ENCODE data around the gene ESYT1.
A peak's percentile ranks its signal among the peaks of the same experiment; 100 is the strongest.

ESYT1 gene

GRCh38 chr12:56160193-56160763 is 32.2 kb downstream of the ESYT1 start:
- TF ChIP-seq CTCF (IDR thresholded peaks at IDR 0.05), result no peak
- Histone ChIP-seq H3K27ac (peak overlapping the region; percentile 98 to 100), H3K4me3 (peak overlapping the region; percentile 96)
- no peak for DNase-seq (ENCODE audit: low spot score)

- Histone ChIP-seq H3K27ac (peak overlapping the region; percentile 98 to 100), H3K4me3 (peak overlapping the region; percentile 96)
- DNase-seq (ENCODE audit: low spot score), result no peak
- TF ChIP-seq CTCF (IDR thresholded peaks at IDR 0.05), result no peak
Measured at GRCh38 chr12:56160894-56161689, 33.0 kb downstream of the ESYT1 start.

- Histone ChIP-seq H3K4me3 (peak overlapping the region; percentile 96), H3K27ac (peak overlapping the region; percentile 98 to 100)
- no peak for DNase-seq (ENCODE audit: low spot score)
- no peak for TF ChIP-seq CTCF (IDR thresholded peaks at IDR 0.05)
Measured at GRCh38 chr12:56161690-56162351, 33.8 kb downstream of the ESYT1 start.

- Histone ChIP-seq H3K27ac (peak overlapping the region; percentile 8 to 61), H3K4me3 (peak overlapping the region; percentile 10)
- no peak for DNase-seq (ENCODE audit: low spot score)
- TF ChIP-seq CTCF (IDR thresholded peaks at IDR 0.05), result no peak
Measured at GRCh38 chr12:56162468-56163290, 34.6 kb downstream of the ESYT1 start.

- H3K27ac ChIP-seq, result peak overlapping the region in 1 of 2 donors; percentile 46
- no peak for TF ChIP-seq CTCF (IDR thresholded peaks at IDR 0.05)
- H3K4me3 ChIP-seq, result no peak overlapping the region
- no peak for DNase-seq (ENCODE audit: low spot score)
Measured at GRCh38 chr12:56163533-56164344, 35.7 kb downstream of the ESYT1 start.

GRCh38 chr12:56164345-56164729 is 36.3 kb downstream of the ESYT1 start:
- Histone ChIP-seq H3K27ac (peak overlapping the region in 1 of 2 donors; percentile 46), H3K4me3 (no peak overlapping the region)
- no peak for TF ChIP-seq CTCF (IDR thresholded peaks at IDR 0.05)
- DNase-seq (ENCODE audit: low spot score), result no peak
